GM06990 (cell line): ENCODE data around the gene IKBKG.

Experiments
- DNase-seq: peaks from one replicate; pipeline ENCODE4 v3.0.0-alpha.2; 2011; ENCODE audit not compliant: insufficient read length; ENCODE audit errors: extremely low read depth
- H3K27me3 ChIP-seq: replicated peaks from 2 replicates; pipeline ENCODE4 v1.6.0; 2011; ENCODE audit warnings: low read length; ENCODE audit not compliant: control insufficient read depth, insufficient read depth
- H3K36me3 ChIP-seq: 2 replicates; pipeline ENCODE4 v1.5.1; 2011; ENCODE audit warnings: low read length; ENCODE audit not compliant: control insufficient read depth, insufficient read depth
- H3K4me3 ChIP-seq: replicated peaks from 2 replicates; pipeline ENCODE4 v1.5.1; 2011; ENCODE audit warnings: low read depth, mild to moderate bottlenecking, control low read depth, low read length
- TF ChIP-seq, protein P1 (sequence below): IDR thresholded peaks from 2 replicates; pipeline ENCODE4 v1.5.1; 2011; ENCODE audit warnings: low read length, control low read depth, mild to moderate bottlenecking, inconsistent platforms; ENCODE audit not compliant: insufficient read depth, poor library complexity, severe bottlenecking

Gene IKBKG

DNA sequence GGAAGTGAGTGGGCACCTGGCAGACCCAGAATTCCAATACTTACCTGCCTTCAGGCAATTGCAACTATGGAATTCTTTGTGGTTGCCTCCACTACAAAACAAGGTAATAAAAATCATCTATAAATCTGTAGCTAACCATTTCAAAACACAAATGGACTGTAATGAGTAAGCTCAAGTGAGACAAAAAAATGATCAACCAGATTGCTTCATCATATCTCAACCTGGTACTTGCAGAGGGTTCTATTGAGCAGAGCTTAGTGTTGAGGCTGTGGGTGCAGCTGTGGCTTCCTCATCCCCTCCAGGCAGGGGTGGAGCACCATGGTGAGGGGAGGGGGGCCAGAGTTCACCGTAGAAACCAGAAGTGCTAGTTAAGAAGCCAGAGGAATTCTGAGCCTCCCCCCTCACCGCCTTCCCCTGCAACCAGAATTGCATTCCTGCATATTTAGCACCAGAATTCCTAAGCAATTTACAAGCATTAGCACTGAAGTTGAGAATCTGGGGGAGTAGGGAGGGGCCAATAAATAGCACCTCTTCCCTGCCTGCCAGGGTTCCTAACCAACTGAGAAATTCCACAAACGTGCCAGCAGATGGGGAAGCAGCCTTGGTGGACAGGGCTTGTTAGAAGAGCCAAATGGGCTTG, 49.0 kb downstream of the IKBKG start:
- Histone ChIP-seq H3K36me3 (no peaks in the 10 kb centered on the region), H3K27me3 (no peaks in the 10 kb centered on the region), H3K4me3 (no peak overlapping the region)
- TF ChIP-seq, protein P1, sequence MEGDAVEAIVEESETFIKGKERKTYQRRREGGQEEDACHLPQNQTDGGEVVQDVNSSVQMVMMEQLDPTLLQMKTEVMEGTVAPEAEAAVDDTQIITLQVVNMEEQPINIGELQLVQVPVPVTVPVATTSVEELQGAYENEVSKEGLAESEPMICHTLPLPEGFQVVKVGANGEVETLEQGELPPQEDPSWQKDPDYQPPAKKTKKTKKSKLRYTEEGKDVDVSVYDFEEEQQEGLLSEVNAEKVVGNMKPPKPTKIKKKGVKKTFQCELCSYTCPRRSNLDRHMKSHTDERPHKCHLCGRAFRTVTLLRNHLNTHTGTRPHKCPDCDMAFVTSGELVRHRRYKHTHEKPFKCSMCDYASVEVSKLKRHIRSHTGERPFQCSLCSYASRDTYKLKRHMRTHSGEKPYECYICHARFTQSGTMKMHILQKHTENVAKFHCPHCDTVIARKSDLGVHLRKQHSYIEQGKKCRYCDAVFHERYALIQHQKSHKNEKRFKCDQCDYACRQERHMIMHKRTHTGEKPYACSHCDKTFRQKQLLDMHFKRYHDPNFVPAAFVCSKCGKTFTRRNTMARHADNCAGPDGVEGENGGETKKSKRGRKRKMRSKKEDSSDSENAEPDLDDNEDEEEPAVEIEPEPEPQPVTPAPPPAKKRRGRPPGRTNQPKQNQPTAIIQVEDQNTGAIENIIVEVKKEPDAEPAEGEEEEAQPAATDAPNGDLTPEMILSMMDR = no peak
- no peak for DNase-seq

DNA sequence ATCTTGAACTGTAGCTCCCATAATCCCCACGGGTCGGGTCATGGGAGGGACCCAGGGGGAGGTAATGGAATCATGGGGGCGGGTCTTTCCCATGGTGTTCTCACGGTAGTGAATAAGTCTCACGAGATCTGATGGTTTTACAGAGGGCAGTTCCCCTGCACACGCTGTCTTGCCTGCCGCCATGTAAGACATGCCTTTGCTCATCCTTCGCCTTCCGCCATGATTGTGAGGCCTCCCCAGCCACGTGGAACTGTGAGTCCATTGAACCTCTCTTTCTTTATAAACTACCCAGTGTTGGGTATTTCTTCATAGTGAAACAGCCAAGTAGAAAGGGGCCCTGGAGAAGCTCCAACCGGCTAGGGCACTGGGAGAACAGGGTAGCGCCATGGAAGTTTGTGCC, 49.8 kb downstream of the IKBKG start:
- no peak for DNase-seq

DNA sequence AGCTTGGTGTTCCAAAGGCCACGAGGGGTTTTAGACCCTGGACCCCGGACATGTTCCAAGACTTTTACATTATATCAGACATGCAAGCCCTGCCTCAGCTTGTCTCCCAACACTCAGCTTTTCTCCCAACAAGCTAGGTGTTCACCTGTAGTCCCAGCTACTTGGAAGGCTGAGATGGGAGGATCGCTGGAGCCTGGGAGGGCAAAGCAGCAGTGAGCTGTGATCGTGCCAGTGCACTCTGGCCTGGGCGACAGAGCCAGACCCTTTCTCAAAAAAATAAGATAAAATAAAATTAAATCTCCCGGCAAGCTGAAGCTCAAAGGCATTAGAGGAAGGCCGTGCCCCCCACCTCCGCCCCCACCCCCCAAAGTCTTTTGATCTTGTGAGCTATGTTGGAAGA, 51.2 kb downstream of the IKBKG start:
- Histone ChIP-seq H3K36me3 (no peaks in the 10 kb centered on the region), H3K4me3 (no peak overlapping the region), H3K27me3 (no peaks in the 10 kb centered on the region; the same call in 1 of the 2 replicates)
- TF ChIP-seq, protein P1 = no peak
- DNase-seq = no peak

More for the DNA sequence above, 49.8 kb downstream of the IKBKG start:
- H3K4me3 ChIP-seq = no peak overlapping the region
- no peaks in the 10 kb centered on the region for H3K36me3 ChIP-seq
- H3K27me3 ChIP-seq = no peaks in the 10 kb centered on the region
- TF ChIP-seq, protein P1 = no peak

DNA sequence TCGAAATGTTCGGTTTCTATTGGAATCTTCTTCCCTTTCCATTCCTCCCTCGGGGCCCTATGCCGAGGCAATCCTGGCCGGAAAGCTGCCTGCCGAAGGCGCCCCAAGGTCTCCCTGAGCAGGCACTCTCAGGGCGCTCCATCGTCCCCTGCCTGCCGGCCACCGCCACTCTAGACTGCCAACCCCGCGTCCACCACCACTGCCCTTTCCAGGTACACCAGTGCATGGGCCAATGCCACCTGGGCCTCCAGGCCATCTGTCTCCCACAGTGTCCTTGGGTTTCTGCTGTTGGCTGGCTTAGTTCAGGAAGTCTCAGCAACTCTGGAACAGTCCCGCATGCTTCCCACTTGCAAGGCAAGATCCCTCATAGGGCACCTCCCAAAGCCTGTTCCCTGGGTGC, 52.1 kb downstream of the IKBKG start:
- DNase-seq = no peak
- H3K4me3 ChIP-seq = no peak overlapping the region
- no peaks in the 10 kb centered on the region for H3K36me3 ChIP-seq
- TF ChIP-seq, protein P1 = no peak
- no peaks in the 10 kb centered on the region; the same call in 1 of the 2 replicates for H3K27me3 ChIP-seq

DNA sequence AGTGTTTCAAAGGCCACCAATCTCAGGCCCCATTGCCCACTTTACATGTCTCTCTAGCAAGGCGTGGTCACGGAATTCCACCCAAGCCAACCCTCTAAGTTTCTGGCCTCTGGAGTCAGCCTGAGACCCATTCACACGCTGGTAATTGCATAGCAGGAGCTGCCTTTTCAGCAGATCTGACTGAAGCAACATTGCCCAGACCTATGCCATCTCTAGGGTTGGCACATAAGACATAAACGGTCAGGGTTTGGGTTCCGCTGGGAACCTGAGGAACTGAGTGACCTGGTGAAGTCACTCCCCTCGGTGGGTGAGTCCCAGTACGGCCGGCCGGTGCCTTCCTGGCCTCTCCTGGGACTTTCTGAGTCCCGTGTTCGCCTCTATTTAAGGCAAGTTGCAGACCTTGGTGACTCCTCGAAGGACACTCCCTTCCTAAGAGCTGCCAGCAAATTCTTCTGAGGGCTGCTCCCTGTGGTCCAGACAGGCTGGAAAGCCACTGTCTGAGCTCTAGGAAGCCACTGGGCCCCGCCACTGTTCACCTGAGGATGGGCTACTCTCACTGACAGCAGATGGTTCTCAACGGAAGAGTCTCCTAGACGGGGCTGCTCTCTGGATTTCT, 53.4 kb downstream of the IKBKG start:
- no peak overlapping the region for H3K4me3 ChIP-seq
- no peaks in the 10 kb centered on the region; the same call in 1 of the 2 replicates for H3K27me3 ChIP-seq
- no peak for DNase-seq
- TF ChIP-seq, protein P1 = no peak
- no peaks in the 10 kb centered on the region for H3K36me3 ChIP-seq
